ENCODE results near the gene CEP135. TPM values are rescaled to one million over a fixed set of nuclear protein-coding genes. Genes with fewer than 3 reads are reported as not detected.

CEP135 gene
- total and polyA plus RNA-seq, 2 donors (not counting 3 experiments of a cell fraction or from before 2014, with no cell fraction given): 2.8 to 15.3 TPM

DNA sequence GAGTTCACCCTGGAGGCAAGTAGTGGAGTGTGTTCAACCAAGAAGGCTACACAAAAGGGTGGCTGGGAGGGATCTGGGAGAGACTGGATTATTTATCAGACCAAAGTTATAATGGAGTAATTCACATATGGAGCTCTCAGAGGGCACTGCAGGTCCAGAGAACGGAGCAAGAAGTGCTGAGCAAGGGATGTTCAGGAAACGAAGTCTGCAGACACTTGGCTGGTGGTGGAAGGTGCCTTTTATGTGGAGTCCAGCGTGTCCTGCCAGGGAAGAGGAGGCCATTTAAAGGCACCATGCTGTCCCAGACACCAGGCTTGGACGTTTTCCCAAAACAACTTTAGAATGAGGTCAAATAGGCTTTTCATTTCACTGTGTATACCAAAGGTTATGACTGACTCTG, 130.1 kb downstream of the CEP135 start:
- dilution Hi-C loops (cut with MboI; ENCODE audit: extremely low pct_ligation_motif_present, low sequenced_read_pairs) (no loop called here), intact Hi-C loops (cut with micrococcal nuclease) (no loop called here)
- Histone ChIP-seq H4K20me1 (replicated peaks; ENCODE audit: control insufficient read depth, extremely low read depth, insufficient read depth, low read length) (no peaks in the 10 kb centered on the region), H3K9ac (replicated peaks; ENCODE audit: extremely low read depth, insufficient read depth, low read length) (no peak overlapping the region), H3K27me3 (ENCODE audit: control insufficient read depth in 2 of 2, insufficient read depth in 2 of 2, low read length in 2 of 2) (no peaks in the 10 kb centered on the region), H3K9me1 (replicated peaks; ENCODE audit: control insufficient read depth, extremely low read depth, insufficient read depth, low read length) (no peaks in the 10 kb centered on the region), H3K36me3 (ENCODE audit: control insufficient read depth in 2 of 2, extremely low read depth in 1 of 2, insufficient read depth in 2 of 2, low read length in 2 of 2) (no peaks in the 10 kb centered on the region), H3K4me1 (ENCODE audit: control insufficient read depth, extremely low read depth, insufficient read depth, low read length) (no peaks in the 10 kb centered on the region), H3K9me3 (replicated peaks; ENCODE audit: control insufficient read depth, insufficient read depth, low read length) (no peaks in the 10 kb centered on the region), H2AFZ (ENCODE audit: low read depth, low read length) (no peak overlapping the region), H3K4me3 (replicated peaks in 1 of 3; ENCODE audit: insufficient read depth in 1 of 3, low read depth in 1 of 3, low read length in 3 of 3) (no peak overlapping the region), H3K27ac (ENCODE audit: insufficient read depth, low read depth, low read length) (no peak overlapping the region), H3K4me2 (ENCODE audit: insufficient read depth, low read length) (no peak overlapping the region), H3K79me2 (ENCODE audit: control insufficient read depth, insufficient read depth, low read length) (no peaks in the 10 kb centered on the region)
- no TSS peak for BruUV-seq (replicated peaks)
- FAIRE-seq (no peak), DNase-seq (ENCODE audit: low read depth, low spot score) (no peak)
- TF ChIP-seq FOS (IDR thresholded peaks at IDR 0.05; ENCODE audit: borderline replicate concordance, insufficient read depth, low read length): no peak
- CTCF ChIA-PET: no interaction called here
- POLR2A ChIA-PET: no interaction called here

DNA sequence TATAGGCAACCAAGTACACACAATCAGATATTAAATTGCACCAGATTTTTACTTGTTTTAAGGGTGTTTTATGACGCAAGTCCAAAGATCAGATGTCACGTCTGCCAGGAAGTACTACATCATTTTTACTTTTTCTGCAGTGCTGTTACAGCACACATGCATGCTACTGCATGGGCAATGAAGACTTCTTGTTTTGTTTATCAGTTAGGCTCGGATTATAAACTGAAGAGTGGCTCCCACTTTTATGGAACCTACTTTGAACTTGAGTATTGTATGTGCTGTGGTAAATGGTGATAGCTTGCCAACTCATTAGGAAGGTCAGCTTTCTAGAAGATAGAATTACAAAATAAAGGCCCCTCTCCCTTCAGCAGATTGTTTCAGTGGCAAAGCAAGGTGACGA, 131.6 kb downstream of the CEP135 start:
- Histone ChIP-seq H3K4me1 (ENCODE audit: control insufficient read depth, extremely low read depth, insufficient read depth, low read length) (peaks cover 2% of the 10 kb centered on the region), H3K4me2 (ENCODE audit: insufficient read depth, low read length) (no peak overlapping the region), H4K20me1 (replicated peaks; ENCODE audit: control insufficient read depth, extremely low read depth, insufficient read depth, low read length) (no peaks in the 10 kb centered on the region), H3K27ac (ENCODE audit: insufficient read depth, low read depth, low read length) (no peak overlapping the region), H3K79me2 (ENCODE audit: control insufficient read depth, insufficient read depth, low read length) (no peaks in the 10 kb centered on the region), H3K9ac (replicated peaks; ENCODE audit: extremely low read depth, insufficient read depth, low read length) (no peak overlapping the region), H3K36me3 (ENCODE audit: control insufficient read depth in 2 of 2, extremely low read depth in 1 of 2, insufficient read depth in 2 of 2, low read length in 2 of 2) (no peaks in the 10 kb centered on the region), H3K4me3 (replicated peaks in 1 of 3; ENCODE audit: insufficient read depth in 1 of 3, low read depth in 1 of 3, low read length in 3 of 3) (no peak overlapping the region), H3K27me3 (ENCODE audit: control insufficient read depth in 2 of 2, insufficient read depth in 2 of 2, low read length in 2 of 2) (no peaks in the 10 kb centered on the region), H3K9me1 (replicated peaks; ENCODE audit: control insufficient read depth, extremely low read depth, insufficient read depth, low read length) (no peaks in the 10 kb centered on the region), H2AFZ (ENCODE audit: low read depth, low read length) (no peak overlapping the region), H3K9me3 (replicated peaks; ENCODE audit: control insufficient read depth, insufficient read depth, low read length) (no peaks in the 10 kb centered on the region)
- intact Hi-C loops (cut with micrococcal nuclease) (no loop called here), dilution Hi-C loops (cut with MboI; ENCODE audit: extremely low pct_ligation_motif_present, low sequenced_read_pairs) (no loop called here)
- no peak for DNase-seq (ENCODE audit: low read depth, low spot score)
- no peak for FAIRE-seq
- POLR2A ChIA-PET: no interaction called here
- BruUV-seq (replicated peaks): no TSS peak
- CTCF ChIA-PET: no interaction called here
- TF ChIP-seq MYC (IDR thresholded peaks at IDR 0.05; ENCODE audit: low read depth, low read length) (no peak), FOS (IDR thresholded peaks at IDR 0.05; ENCODE audit: borderline replicate concordance, insufficient read depth, low read length) (no peak), EZH2 (IDR thresholded peaks at IDR 0.05; ENCODE audit: borderline replicate concordance, low read depth, low read length, severe bottlenecking) (no peak), GATA2 (IDR thresholded peaks at IDR 0.05; ENCODE audit: insufficient read depth, insufficient read length, low read depth, low read length) (no peak), POLR2AphosphoS5 (IDR thresholded peaks at IDR 0.05; ENCODE audit: insufficient read depth, low read depth, low read length) (no peak), JUN (IDR thresholded peaks at IDR 0.05; ENCODE audit: borderline replicate concordance, insufficient read depth, insufficient read length, low read depth) (no peak)
- TF ChIP-seq, protein P1, sequence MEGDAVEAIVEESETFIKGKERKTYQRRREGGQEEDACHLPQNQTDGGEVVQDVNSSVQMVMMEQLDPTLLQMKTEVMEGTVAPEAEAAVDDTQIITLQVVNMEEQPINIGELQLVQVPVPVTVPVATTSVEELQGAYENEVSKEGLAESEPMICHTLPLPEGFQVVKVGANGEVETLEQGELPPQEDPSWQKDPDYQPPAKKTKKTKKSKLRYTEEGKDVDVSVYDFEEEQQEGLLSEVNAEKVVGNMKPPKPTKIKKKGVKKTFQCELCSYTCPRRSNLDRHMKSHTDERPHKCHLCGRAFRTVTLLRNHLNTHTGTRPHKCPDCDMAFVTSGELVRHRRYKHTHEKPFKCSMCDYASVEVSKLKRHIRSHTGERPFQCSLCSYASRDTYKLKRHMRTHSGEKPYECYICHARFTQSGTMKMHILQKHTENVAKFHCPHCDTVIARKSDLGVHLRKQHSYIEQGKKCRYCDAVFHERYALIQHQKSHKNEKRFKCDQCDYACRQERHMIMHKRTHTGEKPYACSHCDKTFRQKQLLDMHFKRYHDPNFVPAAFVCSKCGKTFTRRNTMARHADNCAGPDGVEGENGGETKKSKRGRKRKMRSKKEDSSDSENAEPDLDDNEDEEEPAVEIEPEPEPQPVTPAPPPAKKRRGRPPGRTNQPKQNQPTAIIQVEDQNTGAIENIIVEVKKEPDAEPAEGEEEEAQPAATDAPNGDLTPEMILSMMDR (IDR thresholded peaks at IDR 0.05; ENCODE audit: extremely low read depth in 1 of 2, insufficient read depth in 1 of 2, low read depth in 1 of 2, low read length in 2 of 2): no peak
